GM12878 (cell line): ENCODE measurements around the gene PPHLN1. TPM values are rescaled to one million over a fixed set of nuclear protein-coding genes. Genes with fewer than 3 reads are reported as not detected.
A peak's percentile ranks its signal among the peaks of the same experiment; 100 is the strongest.

Experiments
- ASH2L ChIP-seq: fragments of 300-600, 200-600 bp; sonication (generic); IDR thresholded peaks from 2 replicates; pipeline ENCODE4 v1.6.1; 2017; ENCODE audit warnings: low read depth, mild to moderate bottlenecking, borderline replicate concordance
- ATF3 ChIP-seq: IDR thresholded peaks from 2 replicates; pipeline ENCODE4 v1.6.1; 2011; ENCODE audit warnings: low read depth, mild to moderate bottlenecking, low read length, moderate library complexity, borderline replicate concordance; ENCODE audit errors: extremely low read depth
- BCL3 ChIP-seq: IDR thresholded peaks from 2 replicates; pipeline ENCODE4 v1.6.1; 2011; ENCODE audit warnings: borderline replicate concordance, low read depth, mild to moderate bottlenecking, moderate library complexity, low read length; ENCODE audit not compliant: insufficient read depth, poor library complexity, severe bottlenecking
- CBX5 ChIP-seq: sonication (generic); IDR thresholded peaks from 2 replicates; pipeline ENCODE4 v1.6.1; 2016; ENCODE audit warnings: low read depth, moderate library complexity, mild to moderate bottlenecking, inconsistent platforms
- CEBPZ ChIP-seq: fragments of 150-350 bp; IDR thresholded peaks from 2 replicates; pipeline ENCODE4 v1.6.1; 2016; ENCODE audit warnings: low read depth, low read length
- DPF2 ChIP-seq: fragments of 450-650 bp; IDR thresholded peaks from 2 replicates; pipeline ENCODE4 v1.6.1; 2017; ENCODE audit warnings: mild to moderate bottlenecking
- ESRRA ChIP-seq: IDR thresholded peaks from 2 replicates; pipeline ENCODE4 v1.6.1; 2012; ENCODE audit warnings: mild to moderate bottlenecking, low read length, improper control_type of control experiment
- HSF1 ChIP-seq: fragments of 150-350 bp; IDR thresholded peaks from 2 replicates; pipeline ENCODE4 v1.6.1; 2014; ENCODE audit warnings: mild to moderate bottlenecking, low read depth, low read length
- IRF4 ChIP-seq: IDR thresholded peaks from 2 replicates; pipeline ENCODE4 v1.6.1; 2011; ENCODE audit warnings: low read depth, low read length
- MEF2B ChIP-seq: fragments of 450-650 bp; IDR thresholded peaks from 2 replicates; pipeline ENCODE4 v1.6.1; 2018; ENCODE audit warnings: mild to moderate bottlenecking, moderate library complexity; ENCODE audit not compliant: partially characterized antibody, poor library complexity, severe bottlenecking
- MTA2 ChIP-seq: fragments of 450-650 bp; IDR thresholded peaks from 2 replicates; pipeline ENCODE4 v1.6.1; 2016; ENCODE audit warnings: low read depth, mild to moderate bottlenecking, moderate library complexity
- MXI1 ChIP-seq: fragments of 150-350 bp; IDR thresholded peaks from 2 replicates; pipeline ENCODE4 v1.6.1; 2011; ENCODE audit warnings: low read depth, mild to moderate bottlenecking, inconsistent platforms, low read length, improper control_type of control experiment
- PRDM15 ChIP-seq: fragments of 450-650 bp; formaldehyde crosslinking; IDR thresholded peaks from 2 replicates; pipeline ENCODE4 v1.4.0; 2020; ENCODE audit warnings: mild to moderate bottlenecking, moderate library complexity
- RAD21 ChIP-seq: IDR thresholded peaks from 2 replicates; pipeline ENCODE4 v1.6.1; 2011; ENCODE audit warnings: mild to moderate bottlenecking, low read depth, low read length, moderate library complexity; ENCODE audit not compliant: insufficient read depth
- RAD51 ChIP-seq: fragments of 450-650 bp; IDR thresholded peaks from 2 replicates; pipeline ENCODE4 v1.6.1; 2016; ENCODE audit warnings: moderate library complexity, mild to moderate bottlenecking, inconsistent platforms
- SIN3A ChIP-seq: IDR thresholded peaks from 2 replicates; pipeline ENCODE4 v1.6.1; 2012; ENCODE audit warnings: low read depth, low read length, improper control_type of control experiment
- WRNIP1 ChIP-seq: IDR thresholded peaks from 2 replicates; pipeline ENCODE4 v1.6.1; 2011; ENCODE audit warnings: low read depth, low read length, improper control_type of control experiment, borderline replicate concordance
- YBX1 ChIP-seq: fragments of 450-650 bp; IDR thresholded peaks from 2 replicates; pipeline ENCODE4 v1.6.1; 2016; ENCODE audit warnings: antibody characterized with exemption
- ZNF24 ChIP-seq: fragments of 450-650 bp; IDR thresholded peaks from 2 replicates; pipeline ENCODE4 v1.6.1; 2017; ENCODE audit warnings: antibody characterized with exemption, mild to moderate bottlenecking
- polyA plus RNA-seq, 11 experiments: library from polyadenylated mRNA; depleted of rRNA in 4 of 11; unstranded in 6 of 11; stranded (reverse) in 5 of 11; fragments of >200 nt; fragmentation: Nextera tagmentation in 4 of 11; fragmentation: Illumina TruSeq in 1 of 11; extraction: Ambion mirVana in 4 of 11; extraction: Trizol in 1 of 11; gene quantifications; 1 replicate in 1 of 11; 2 replicates in 10 of 11; pipeline versions ENCODE4 v1.2.1 to v1.2.3, GENCODE V29; 2011 to 2016; ENCODE audit warnings: inconsistent platforms in 2 of 11, missing spikeins in 2 of 11, low read depth in 1 of 11
- total RNA-seq, 4 experiments: library from RNA; depleted of rRNA in 3 of 4; stranded (reverse); fragments of >200 nt in 3 of 4; fragmentation: Illumina TruSeq in 1 of 4; extraction: Trizol in 1 of 4; gene quantifications; 2 replicates each; pipeline versions ENCODE4 v1.2.1 to v1.2.3, GENCODE V29; 2013 to 2021

PPHLN1 gene
- total and polyA plus RNA-seq, 10 of the 15 experiments (the other 5 are each of a cell fraction or from before 2014, with no cell fraction given) = 73.6 to 117 (median 92.1) TPM

- TF ChIP-seq CEBPZ = no peak
- no peak for TF ChIP-seq SIN3A
- no peak for TF ChIP-seq RAD21
- no peak for TF ChIP-seq PRDM15 (CRISPR knock-in tag)
- TF ChIP-seq YBX1 = no peak
- no peak for TF ChIP-seq ESRRA
- TF ChIP-seq ATF3 = no peak
- peak; percentile 66 for TF ChIP-seq MXI1
- TF ChIP-seq RAD51 = no peak
- peak; percentile 64 for TF ChIP-seq DPF2
- TF ChIP-seq WRNIP1 = no peak
- peak; percentile 67 for TF ChIP-seq IRF4
- no peak for TF ChIP-seq ASH2L
- TF ChIP-seq MTA2 = peak; percentile 79
- no peak for TF ChIP-seq BCL3
- no peak for TF ChIP-seq MEF2B
- peak; percentile 71; the same call in 1 of the 2 replicates for TF ChIP-seq CBX5
- TF ChIP-seq ZNF24 = peak; percentile 23; the same call in 1 of the 2 replicates
- no peak for TF ChIP-seq HSF1
Observed at GRCh38 chr12:42469355-42470175, 143.6 kb downstream of the PPHLN1 start (continued).
